VCaP (cell line): ENCODE measurements around the gene TSC22D1.

Experiments
- H3K27ac ChIP-seq: fragments of 450-650 bp; 2 replicates; pipeline ENCODE4 v1.5.1; 2017
- TF ChIP-seq, protein P1 (sequence below): fragments of 450-650 bp; conservative IDR thresholded peaks from 2 replicates; pipeline ENCODE4 v1.5.1; 2017; ENCODE audit warnings: mild to moderate bottlenecking, moderate library complexity

Gene TSC22D1

DNA sequence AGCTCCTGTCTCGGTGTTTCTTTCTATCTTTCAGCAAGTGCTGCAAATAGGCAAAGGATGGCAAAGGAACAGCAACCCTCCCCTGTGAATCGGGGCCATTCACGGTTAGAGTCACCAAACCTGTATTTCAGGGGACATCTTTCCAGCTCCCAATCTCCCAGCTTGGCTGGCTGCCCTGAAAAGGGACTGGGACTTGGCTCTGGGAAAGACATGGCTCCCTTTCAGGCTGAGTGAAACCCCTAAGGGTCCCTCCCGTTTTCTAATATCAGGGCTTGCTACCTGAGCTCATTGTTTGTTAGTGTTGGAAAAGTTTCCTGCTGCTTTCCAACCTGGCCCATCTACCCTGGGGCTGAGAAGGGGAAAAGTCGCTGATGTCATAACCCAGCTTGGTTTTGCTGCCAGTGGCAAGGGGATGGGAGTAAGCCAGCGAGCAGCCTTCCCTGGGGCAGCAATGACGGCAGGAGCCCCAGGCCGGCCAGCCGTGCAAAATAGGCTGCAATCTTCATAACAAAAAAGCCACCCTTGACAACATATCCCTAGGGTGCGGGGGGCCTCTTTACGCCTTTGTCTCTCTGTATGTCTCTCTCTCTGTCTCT lies 172.6 kb downstream of the TSC22D1 start:
- peak overlapping the region; percentile 100 for H3K27ac ChIP-seq
- TF ChIP-seq, protein P1, sequence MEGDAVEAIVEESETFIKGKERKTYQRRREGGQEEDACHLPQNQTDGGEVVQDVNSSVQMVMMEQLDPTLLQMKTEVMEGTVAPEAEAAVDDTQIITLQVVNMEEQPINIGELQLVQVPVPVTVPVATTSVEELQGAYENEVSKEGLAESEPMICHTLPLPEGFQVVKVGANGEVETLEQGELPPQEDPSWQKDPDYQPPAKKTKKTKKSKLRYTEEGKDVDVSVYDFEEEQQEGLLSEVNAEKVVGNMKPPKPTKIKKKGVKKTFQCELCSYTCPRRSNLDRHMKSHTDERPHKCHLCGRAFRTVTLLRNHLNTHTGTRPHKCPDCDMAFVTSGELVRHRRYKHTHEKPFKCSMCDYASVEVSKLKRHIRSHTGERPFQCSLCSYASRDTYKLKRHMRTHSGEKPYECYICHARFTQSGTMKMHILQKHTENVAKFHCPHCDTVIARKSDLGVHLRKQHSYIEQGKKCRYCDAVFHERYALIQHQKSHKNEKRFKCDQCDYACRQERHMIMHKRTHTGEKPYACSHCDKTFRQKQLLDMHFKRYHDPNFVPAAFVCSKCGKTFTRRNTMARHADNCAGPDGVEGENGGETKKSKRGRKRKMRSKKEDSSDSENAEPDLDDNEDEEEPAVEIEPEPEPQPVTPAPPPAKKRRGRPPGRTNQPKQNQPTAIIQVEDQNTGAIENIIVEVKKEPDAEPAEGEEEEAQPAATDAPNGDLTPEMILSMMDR = no peak

DNA sequence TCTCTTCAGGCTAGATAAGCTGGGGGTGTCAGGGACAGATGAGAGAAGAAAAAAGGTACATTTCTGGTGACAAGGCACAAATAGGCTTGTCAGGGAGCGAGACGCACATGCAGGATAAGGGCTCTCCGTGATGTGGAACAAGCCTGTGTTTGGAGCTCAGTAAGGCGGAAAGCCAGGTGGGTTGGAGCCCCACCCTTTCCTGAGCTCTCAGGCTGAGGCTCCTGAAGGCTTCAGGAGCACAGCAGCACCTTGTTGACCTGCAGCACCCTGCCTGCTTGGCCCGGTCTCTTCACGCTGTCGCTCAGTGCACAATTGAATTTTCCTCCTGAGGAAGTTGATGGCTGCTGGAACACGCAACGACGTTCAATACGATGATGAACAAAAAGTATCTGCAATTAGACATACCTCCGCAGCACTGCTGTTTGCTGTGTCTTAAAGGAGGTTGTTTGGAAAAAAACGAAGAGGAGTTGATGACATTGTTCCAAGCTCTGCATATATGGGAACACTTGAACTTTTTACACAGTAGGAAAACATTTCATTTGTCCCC lies 173.2 kb downstream of the TSC22D1 start:
- TF ChIP-seq, protein P1 = no peak
- peak overlapping the region; percentile 100 for H3K27ac ChIP-seq

DNA sequence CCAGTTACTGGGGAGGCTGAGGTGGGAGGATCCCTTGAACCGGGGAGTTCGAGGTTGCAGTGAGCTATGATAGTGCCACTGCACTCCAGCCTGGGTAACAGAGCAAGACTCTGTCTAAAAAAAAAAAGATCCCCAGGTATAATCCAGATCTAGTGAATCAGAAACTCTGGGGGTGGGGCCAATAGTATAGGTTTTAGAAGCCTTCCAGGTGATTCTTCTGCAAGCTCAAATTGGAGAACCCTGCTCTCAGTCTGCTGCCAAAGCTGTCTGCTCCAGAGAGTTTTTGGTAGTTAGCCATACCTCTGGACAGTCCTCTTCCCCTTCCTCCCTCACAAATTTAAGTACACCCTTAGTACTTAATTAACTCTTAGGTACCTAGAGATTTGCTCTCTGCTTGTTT lies 174.6 kb downstream of the TSC22D1 start:
- TF ChIP-seq, protein P1 = no peak

DNA sequence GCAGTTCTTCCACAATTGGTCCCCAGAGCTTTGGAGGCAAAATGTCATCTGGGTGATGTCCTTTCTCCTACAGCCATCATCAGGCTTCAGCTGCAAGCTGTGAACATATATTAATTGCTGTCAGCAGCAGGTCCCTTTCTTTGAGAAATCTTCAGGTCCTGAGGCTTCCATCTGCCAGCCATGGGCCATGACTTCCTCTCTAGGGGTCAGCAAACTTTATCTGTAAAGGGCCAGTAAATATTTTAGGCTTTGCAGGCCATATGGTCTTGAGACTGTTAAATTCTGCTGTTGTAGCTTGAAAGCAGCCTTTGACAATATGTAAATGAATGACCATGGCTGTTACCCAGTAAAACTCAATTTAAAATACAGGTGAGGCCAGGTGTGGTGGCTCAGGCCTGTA lies 175.4 kb downstream of the TSC22D1 start:
- TF ChIP-seq, protein P1 = no peak
- H3K27ac ChIP-seq = peak overlapping the region; percentile 100

More for the DNA sequence above, 174.6 kb downstream of the TSC22D1 start:
- peak overlapping the region; percentile 100 for H3K27ac ChIP-seq

DNA sequence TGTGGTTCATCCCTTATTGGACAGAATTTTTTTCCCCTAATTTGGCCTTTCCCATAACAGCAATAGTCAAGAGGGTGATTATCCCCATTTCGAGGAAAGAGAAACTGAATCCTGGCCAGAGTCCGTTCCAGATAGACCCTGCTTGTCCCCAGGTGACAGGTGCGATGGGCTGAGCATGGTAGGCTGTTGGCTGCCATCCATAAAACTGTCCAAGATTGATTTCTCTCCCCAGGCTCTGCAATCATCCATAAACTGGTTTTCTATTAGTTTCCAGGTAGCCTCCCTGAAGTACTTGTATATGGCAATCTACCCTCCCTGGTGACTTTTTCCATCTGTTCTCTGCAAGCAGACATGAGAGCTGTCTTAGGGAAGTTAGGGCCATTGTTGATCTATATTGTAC lies 177.1 kb downstream of the TSC22D1 start:
- H3K27ac ChIP-seq = no peak overlapping the region
- TF ChIP-seq, protein P1 = no peak

DNA sequence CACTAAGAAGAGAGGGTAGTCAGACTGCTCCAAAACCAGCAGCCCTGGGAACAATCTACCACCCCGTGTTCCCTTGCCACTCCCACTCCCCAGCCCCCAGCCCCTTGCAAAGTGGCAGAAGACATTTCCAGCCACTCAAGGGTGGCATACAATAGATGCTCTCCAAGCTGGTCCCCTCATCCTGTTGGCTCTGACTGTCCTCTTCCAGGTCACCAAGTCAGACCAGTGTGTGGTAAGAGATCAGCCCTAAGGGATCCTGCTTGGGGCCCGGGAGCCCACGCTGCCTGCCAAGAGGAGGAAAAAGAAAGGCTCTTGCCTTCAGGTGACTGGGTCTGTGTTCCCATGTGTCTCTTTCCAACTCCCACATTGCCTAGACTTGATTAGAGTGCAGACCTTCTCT lies 177.5 kb downstream of the TSC22D1 start:
- H3K27ac ChIP-seq = no peak overlapping the region
- TF ChIP-seq, protein P1 = no peak

DNA sequence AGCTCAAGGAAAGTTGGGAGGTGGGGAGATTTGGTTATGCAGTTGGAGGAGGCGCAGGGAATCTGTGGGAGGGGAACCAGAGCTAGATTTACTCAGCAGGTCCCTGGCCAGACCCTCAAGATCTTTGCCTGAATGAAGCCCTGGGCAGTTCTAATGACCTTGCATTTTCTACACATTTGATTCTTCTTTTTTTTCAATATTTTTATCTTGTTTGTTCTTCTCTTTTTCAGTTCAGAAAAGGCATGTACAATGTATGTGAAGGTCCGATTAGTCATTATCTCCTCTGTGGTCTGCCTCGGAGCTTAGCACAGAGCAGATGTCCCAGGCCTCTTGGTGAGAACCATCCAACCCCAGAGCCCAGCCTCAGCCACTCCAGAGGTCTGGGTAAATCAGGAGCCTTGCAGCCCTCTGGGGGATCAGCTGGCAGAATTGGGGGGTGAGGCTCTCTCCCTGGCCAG lies 178.3 kb downstream of the TSC22D1 start:
- TF ChIP-seq, protein P1 = no peak
- no peak overlapping the region for H3K27ac ChIP-seq
